ENCODE measurements around the gene FAM156A. TPM values are rescaled to one million over a fixed set of nuclear protein-coding genes. Genes with fewer than 3 reads are reported as not detected.
"Not testable (repeated sequence)": the region's sequence is repeated elsewhere in the genome, so short reads cannot be mapped to it uniquely, and the experiment has no call there.

The FAM156A gene
- total RNA-seq, 1 experiment from 2014 or later, result 29.6 TPM

DNA sequence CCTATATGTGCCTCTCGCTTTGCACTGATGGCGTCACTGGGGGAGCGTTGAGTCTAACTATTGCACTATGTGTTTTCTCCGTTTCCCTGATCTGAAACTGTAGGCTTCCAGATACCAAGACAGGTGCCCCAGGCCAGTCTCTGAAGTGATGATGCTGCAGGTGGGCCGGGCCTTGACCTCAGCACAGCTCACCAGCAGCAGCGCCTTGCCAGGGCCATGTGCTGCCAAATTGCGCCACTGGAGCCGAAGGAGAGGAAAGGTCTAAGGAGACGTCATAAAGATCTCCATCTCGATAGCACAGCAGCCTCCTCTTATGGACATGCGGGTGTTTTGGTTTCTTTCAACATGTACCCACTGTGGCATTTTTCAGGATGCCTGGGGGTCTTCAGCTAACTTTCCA is 17.3 kb upstream of the FAM156A start:
- DNase-seq (ENCODE audit: low read depth); in situ Hi-C loops (cut with HindIII; ENCODE audit: low pct_unique_long_range_greater_than_20kb, low sequenced_read_pairs): not testable (repeated sequence)

DNA sequence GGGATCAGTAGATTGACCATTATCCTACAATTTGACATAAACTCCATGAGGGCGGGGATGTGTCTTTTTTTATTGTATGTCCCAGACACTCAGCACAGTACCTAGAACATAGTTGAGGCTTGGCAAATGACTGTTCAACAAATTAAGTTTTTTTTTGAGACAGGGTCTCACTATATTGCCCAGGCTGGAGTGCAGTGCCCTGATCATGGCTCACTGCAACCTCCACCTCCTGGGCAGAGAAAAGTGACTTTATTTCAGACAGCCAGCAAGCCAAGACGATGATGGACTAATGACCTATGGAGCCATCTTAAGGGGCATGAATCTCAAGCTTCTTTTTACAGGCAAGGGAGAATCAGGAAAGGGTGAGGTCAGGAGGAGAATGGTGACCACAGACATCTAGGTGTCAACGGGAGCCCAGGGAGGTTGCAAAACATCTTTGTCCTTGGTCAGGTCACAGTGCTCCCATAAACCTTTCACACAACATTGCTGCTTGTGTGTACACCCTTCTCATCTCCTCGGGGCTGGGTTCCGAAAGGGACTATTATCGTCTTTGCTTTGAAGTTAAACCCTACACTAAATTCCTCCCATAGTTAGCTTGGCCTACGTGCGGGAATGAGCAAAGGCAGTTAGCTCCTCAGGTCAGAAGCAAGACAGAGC is 16.1 kb upstream of the FAM156A start:
- in situ Hi-C loops (cut with HindIII; ENCODE audit: low pct_unique_long_range_greater_than_20kb, low sequenced_read_pairs); DNase-seq (ENCODE audit: low read depth): not testable (repeated sequence)

DNA sequence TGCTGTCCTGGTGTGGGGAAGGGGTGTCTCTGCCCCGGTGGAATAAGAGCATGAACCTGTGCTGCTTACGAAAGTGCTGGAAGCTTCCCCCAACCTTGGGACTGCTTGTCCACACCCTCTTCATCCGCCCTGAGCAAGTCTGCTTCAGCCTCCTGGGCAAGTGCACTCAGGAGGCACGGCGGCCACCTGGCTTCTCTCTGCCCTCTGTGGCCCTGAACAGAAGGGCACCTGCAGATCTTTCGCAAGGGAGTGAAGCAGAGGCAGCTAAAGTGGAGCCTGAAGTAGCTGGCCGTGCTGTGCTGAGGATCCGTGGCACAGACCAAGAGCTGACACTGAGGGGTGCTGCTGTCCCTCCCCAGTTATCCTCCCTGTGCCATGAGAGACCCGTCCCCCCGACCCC is 9.6 kb upstream of the FAM156A start:
- DNase-seq (ENCODE audit: low read depth); in situ Hi-C loops (cut with HindIII; ENCODE audit: low pct_unique_long_range_greater_than_20kb, low sequenced_read_pairs): not testable (repeated sequence)

DNA sequence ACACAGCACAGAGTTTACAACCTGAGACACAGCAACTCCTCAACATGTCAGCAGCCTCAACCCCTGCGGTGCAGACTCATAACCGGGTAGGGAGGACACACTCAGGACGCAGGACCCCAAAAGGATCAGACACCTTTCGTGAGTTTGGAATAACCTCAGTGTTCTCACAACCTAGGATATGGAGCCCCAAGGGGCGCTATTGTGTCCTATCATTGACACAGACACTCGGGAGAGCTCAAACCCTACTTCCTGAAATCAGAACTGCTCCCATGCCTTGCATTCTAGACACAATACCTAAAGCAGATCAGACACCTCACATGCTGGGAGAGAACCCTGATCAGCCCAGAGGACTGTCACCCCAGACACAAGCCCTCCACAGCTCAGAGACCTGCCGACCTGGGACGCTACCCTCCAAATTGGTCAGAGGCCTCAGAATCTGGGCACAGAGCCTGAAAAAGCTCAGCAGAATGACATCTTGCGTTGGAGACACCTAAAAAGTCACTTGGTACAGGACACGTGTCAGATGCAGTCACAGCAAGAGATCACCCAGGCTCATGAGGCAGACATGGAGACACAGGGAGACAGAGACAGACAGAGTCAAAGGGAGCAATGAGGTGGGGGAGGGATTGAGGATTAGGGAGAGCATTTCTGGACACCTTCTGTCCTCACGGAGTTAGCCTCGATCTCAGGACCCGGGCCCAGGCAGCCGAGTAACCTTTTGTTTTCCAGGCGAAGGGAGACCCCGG is 8.8 kb upstream of the FAM156A start:
- DNase-seq (ENCODE audit: low read depth); in situ Hi-C loops (cut with HindIII; ENCODE audit: low pct_unique_long_range_greater_than_20kb, low sequenced_read_pairs): not testable (repeated sequence)

DNA sequence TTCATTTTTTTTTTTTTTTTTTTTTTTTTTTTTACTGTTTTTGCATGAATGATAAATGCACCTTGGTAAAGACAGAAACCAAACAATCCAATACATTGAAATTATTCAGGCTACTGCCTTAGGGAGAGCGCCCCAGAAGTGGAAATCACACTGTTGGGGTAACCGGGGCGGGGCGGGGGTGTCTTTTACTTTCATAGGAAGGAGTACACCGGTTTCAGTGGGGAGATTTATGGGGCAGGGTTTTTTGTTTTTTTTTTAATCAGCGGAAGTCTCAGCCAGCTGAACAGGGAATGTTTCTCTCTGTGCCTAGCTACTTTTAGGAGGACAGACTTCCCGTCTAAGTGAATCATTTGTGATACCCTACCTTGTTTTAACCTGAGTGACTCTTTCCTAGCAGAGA is 643 bp upstream of the FAM156A start:
- in situ Hi-C loops (cut with HindIII; ENCODE audit: low pct_unique_long_range_greater_than_20kb, low sequenced_read_pairs); DNase-seq (ENCODE audit: low read depth): not testable (repeated sequence)

DNA sequence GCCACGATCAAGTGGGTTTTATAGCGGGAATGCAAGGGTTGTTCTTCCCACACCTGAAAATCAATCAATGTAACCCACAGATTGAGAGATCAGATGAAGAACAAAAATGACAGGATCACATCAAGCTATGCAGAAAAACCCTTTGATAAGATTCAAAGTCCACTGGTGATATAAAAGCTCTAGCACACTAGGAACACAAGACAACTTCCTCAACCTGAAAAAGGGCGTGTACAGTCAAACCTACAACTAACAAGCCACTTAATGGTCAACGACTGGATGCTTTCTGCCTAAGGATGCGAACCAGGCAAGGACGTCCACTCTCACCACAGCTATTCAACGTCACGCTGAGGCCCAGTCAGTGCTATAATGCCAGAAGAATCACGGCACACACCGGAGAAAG is 8.4 kb downstream of the FAM156A start:
- DNase-seq (ENCODE audit: low read depth); in situ Hi-C loops (cut with HindIII; ENCODE audit: low pct_unique_long_range_greater_than_20kb, low sequenced_read_pairs): not testable (repeated sequence)

DNA sequence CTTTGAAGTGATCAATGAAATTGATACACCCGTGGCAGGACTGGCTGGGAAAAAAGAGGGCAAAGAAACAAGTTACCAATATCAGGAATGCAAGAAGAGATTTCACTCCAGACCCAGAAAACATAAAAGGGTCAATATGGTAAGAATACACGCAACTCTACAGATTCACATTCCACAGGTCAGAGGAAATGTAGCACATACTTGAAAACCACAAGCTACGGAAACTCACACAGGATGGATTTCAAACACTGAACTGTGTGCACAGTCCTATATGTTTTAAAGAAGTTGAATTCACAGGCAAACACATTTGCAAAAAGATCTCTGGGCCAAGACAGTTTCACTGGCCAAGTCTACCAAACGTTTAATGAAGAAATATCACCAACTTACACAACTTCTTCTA is 9.0 kb downstream of the FAM156A start:
- in situ Hi-C loops (cut with HindIII; ENCODE audit: low pct_unique_long_range_greater_than_20kb, low sequenced_read_pairs); DNase-seq (ENCODE audit: low read depth): not testable (repeated sequence)

DNA sequence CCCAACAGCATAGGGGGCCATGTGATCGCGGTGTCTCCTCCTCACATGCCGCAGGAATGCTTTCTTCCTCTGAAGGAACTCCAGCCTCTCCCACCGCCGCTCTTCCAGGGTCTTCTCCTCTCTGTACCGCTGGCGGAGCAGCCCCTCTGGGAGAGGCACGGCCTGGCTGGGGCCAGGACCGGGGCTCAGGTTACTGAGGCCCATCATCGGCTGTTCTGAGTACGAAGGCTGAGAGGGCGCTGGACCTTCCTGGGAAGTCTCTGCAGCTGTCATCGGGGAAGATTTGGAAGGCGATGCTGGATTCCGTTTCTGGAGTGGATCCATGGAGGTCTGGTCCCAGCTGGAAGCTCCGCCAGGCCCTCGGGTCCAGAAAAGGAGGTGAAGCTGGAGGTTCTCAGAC is 10.1 kb downstream of the FAM156A start:
- in situ Hi-C loops (cut with HindIII; ENCODE audit: low pct_unique_long_range_greater_than_20kb, low sequenced_read_pairs); DNase-seq (ENCODE audit: low read depth): not testable (repeated sequence)

DNA sequence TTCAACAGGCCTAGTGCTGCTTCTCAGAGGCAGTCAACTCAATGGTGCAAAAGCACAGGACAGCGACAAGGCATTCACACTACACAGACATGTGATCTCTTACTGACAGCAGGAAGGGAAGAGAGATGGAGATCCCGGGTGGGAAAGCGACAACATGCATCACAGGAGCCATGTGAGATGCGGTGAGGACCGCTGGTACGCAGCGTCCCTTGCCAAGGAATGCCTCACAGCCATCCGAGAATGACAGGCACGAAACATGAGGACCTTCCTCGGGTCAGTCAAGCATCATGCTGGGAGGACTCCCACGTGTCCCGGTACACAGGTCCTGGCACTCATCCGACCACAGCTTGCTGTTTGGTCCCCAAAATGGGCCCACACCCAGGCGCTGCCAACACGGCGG is 10.8 kb downstream of the FAM156A start:
- in situ Hi-C loops (cut with HindIII; ENCODE audit: low pct_unique_long_range_greater_than_20kb, low sequenced_read_pairs); DNase-seq (ENCODE audit: low read depth): not testable (repeated sequence)

DNA sequence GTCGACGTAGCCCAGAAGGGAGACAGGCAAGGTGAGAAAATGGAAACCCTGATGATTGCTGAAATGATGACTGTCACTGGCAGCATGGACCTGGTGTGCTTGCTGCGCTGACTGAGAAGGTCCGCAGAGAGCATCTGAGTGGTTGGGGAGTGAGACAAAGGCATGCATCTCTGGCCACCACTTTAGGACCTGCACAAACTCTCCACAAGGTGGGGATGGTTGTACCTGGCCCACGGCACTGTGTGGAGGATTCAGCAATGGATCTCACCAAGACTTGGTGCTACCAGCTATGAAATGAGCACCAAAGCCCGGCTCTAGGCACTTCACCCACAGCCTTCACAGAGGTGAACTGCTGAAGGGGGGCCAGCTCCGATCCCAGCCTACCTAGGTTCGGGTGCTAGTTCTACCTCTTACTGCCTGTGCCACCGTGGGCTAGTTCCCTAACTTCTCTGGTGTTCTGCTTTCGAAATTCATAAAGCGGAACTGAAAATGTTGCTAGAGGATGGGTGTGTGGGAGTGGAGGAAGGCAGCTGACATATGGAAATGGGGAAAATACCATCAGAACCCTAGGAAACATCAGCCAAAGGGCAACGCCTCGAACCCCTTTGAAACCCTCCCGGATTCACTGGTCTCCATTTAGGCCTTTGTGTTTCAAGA is 12.4 kb downstream of the FAM156A start:
- in situ Hi-C loops (cut with HindIII; ENCODE audit: low pct_unique_long_range_greater_than_20kb, low sequenced_read_pairs); DNase-seq (ENCODE audit: low read depth): not testable (repeated sequence)

DNA sequence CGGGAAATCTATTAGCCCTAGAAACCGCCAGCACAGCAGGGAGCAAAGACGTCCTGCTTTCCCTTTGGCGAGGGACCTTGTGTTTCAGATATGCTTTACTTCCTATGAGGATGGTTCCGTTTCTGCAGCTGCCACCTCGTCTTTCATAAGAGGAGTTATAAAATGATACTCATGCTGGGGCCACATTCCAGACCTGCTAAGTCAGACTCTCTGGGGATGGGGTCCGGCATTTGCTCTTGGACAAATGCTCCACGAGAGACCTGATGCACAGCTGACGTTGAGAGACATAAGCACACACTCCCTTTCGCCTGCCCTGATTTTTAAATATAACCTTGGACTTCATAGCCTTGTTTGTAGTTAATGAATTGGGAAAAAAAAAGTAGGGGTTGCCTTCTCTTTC is 16.6 kb downstream of the FAM156A start:
- in situ Hi-C loops (cut with HindIII; ENCODE audit: low pct_unique_long_range_greater_than_20kb, low sequenced_read_pairs); DNase-seq (ENCODE audit: low read depth): not testable (repeated sequence)

DNA sequence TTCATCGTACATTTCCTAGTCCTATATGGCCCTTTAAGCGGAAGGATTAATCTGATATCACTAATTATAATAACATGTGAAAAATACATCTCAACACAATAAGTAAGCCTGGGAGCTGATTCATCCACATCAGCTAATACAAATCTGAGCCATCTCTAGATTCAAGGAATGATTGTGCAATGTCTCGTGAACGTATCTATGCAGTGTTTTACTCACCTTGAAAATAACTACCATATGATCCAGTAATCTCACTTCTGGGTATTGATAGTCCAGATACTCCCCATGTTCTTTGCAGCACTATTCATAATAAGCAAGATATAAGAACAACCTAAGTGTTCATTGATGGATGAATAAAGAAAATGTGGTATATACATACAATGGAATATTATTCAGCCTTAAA is 17.6 kb downstream of the FAM156A start:
- in situ Hi-C loops (cut with HindIII; ENCODE audit: low pct_unique_long_range_greater_than_20kb, low sequenced_read_pairs); DNase-seq (ENCODE audit: low read depth): not testable (repeated sequence)

DNA sequence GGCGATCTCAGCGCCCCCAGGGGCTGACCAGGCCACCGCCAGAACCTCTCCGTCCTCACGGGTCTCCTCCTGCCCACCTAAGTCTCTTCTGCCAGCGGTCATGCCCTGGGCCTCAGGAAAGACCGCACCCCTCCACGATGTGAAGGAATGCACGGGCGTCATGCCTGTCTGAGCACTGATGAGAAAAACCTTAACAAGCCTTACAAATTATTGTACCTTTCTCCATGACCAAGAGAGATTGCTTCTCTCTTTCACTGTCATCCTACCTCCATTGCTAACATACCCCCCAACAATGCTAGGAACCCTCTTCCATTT is 22.9 kb downstream of the FAM156A start:
- DNase-seq (ENCODE audit: low read depth); in situ Hi-C loops (cut with HindIII; ENCODE audit: low pct_unique_long_range_greater_than_20kb, low sequenced_read_pairs): not testable (repeated sequence)

DNA sequence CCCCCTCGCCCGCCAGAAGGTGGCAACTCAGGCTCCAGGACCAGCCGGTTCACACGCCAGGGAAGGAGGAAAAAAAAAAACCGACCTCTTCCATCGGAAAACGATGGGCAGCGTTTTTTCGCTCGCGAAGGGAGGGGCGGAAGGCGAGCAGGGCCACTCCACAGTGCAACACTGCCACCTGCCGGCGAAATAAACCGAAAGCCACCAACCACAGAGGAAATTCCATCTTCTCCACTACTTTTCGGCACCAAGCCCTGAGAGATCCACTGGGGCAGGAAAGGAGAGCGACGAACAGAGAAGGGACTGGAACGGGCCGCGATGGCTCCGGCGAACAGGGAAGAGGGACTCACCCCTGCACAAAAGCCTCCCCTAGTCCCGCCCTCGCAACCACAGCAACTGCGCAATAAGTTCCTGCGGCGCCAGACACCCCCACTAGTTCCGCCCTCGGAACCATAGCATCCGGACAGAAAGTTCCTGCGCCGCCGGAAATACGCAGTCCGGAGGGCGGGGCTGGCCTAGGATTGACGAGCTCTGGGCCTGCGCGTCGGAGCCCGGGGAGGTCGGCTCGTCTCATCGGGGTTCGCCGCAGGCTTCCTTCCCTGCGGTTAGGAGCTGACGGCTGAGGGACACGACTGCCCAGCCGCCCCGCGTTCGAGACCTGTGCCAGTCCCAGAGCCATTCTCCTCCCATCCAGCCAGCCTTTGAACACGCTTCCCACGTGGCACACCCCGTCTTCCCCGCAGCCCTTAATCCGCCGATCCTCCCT is 23.4 kb downstream of the FAM156A start:
- peak; percentile 88 for DNase-seq (ENCODE audit: low read depth)
- in situ Hi-C loops (cut with HindIII; ENCODE audit: low pct_unique_long_range_greater_than_20kb, low sequenced_read_pairs), result no loop called here

DNA sequence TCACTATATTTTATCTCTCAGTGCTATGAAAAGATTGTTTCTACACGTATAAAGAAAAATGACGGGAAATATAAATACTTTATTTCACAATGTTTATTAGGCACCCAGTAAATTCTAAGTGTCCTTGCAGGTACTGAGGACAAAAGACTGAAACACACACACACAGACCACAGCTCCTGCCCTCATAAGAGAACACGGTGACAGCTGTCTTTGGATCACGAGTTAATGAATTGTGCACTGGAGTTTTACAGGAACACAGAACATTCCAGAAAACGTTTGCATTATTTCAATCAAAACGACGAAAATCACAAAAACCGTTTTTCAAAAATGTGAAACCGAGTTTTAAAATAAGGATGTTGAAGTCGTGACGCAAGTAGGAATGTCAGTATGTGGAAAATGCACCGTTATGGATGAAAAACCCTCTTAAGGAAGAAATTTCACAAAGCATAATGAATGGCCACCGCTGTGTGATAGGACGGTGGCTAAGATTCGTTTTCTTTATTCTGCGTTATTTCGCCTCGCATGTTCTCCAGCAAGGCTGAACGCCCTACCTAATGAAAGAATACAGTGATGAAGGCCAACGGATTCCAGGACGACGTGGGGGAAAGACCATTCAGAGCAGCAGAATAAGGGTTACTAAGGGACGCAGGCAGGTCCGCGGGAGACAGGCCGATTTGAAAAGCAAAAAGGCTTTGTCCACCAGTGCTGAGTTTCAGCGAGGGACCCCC is 24.2 kb downstream of the FAM156A start:
- in situ Hi-C loops (cut with HindIII; ENCODE audit: low pct_unique_long_range_greater_than_20kb, low sequenced_read_pairs), result no loop called here
- no peak for DNase-seq (ENCODE audit: low read depth)

DNA sequence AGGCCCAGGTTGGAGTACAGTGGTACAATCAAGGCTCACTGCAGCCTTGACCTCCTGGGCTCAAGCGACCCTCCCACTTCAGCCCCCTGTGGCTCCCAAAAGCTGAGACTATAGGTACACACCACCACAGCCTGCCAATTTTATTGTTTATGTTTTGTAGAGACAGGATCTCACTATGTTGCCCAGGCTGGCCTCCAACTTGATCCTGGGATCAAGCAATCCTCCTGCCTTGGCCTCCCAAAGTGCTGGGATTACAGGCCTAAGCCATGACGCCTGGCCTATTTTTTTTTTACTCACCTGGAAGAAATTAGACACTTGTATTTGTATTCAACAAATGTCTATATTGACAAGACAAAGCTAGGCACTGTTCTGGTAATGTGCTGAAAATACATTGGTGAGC is 25.1 kb downstream of the FAM156A start:
- DNase-seq (ENCODE audit: low read depth), result no peak
- in situ Hi-C loops (cut with HindIII; ENCODE audit: low pct_unique_long_range_greater_than_20kb, low sequenced_read_pairs), result no loop called here

DNA sequence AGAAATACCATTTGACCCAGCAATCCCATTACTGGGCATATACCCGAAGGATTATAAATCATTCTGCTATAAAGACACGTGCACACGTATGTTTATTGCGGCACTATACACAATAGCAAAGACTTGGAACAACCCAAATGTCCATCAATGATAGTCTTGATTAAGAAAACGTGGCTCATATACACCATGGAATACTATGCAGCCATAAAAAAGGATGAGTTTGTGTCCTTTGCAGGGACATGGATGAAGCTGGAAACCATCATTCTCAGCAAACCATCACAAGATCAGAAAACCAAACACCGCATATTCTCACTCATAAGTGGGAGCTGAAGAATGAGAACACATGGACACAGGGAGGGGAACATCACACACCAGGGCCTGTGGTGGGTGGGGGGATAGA is 28.1 kb downstream of the FAM156A start:
- DNase-seq (ENCODE audit: low read depth); in situ Hi-C loops (cut with HindIII; ENCODE audit: low pct_unique_long_range_greater_than_20kb, low sequenced_read_pairs): not testable (repeated sequence)

DNA sequence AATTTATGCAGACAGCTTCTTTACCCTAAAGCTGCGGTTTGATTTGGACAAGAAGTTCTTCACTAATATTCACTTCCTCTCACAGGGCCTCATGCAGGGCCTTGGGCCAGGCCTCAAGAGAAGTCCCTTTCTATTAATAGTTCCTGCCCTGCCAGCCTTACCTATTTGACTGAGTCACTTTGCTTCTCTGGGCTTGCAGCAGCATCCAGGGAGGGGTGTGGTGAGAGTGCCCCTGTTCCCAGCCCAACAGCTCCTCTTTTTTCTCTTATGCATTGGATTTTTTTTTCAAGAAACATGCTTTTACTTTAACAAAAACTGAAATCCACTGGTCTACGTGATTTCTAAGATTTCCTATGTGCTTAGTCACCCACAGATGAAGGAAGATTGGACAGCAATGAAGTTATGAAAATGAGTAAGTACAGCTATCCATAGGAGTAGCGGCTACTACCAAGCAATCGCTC is 34.5 kb downstream of the FAM156A start:
- peak; percentile 32 for DNase-seq (ENCODE audit: low read depth)
- in situ Hi-C loops (cut with HindIII; ENCODE audit: low pct_unique_long_range_greater_than_20kb, low sequenced_read_pairs), result no loop called here
